Activated T-cell treated with anti-CD3 and anti-CD28 coated beads for 48 hours (primary cell): ENCODE data around the gene CITED2.

Source experiments
- DNase-seq: peaks from one replicate; pipeline ENCODE4 v3.0.0-alpha.2; 2020; ENCODE audit warnings: low read depth

Gene CITED2

GRCh38 chr6:139381216-139381865 lies 6.9 kb upstream of the CITED2 start:
- no peak for DNase-seq

GRCh38 chr6:139380611-139381010 lies 6.2 kb upstream of the CITED2 start:
- DNase-seq = no peak

DNA sequence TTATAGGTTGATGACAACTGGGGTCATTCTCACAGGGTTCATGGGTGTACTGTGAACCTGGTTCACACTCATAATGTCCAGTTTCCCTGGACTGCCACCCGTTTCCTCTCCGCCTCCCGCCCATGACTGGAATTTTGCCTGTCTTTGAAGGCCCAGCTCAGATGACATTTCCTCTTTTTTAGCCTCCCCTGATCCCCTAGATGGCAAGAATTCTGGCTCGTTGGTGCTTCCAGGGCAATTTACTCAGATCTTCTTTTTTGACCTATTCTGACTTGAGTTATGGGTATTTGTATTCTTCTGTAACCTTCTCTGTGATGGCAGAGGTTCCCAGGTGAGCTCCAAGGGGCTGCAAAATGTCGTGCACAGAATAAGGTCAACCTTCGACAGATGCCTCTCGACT lies 5.7 kb upstream of the CITED2 start:
- DNase-seq = no peak

DNA sequence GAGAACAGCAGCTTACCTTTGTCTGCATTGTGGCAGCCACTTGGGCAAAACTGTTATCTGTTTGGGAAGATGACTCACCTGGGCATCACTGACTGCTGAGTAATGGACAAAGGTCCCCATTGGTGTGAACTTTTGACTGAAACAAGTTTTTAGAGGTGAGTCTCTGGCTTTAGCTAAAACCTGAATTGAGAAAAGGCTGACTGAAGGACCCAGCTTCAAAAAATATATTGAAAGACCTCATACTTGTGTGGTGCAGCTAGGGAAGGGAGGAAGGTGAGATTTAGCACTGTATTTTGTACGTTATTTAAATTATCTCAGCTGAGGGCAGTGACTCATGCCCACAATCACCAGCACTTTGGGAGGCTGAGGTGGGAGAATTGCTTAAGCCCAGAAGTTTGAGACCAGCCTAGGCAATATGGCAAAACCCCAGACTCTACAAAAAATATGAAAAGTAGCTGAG lies 4.5 kb upstream of the CITED2 start:
- DNase-seq = no peak

GRCh38 chr6:139378226-139378625 lies 3.8 kb upstream of the CITED2 start:
- no peak for DNase-seq

DNA sequence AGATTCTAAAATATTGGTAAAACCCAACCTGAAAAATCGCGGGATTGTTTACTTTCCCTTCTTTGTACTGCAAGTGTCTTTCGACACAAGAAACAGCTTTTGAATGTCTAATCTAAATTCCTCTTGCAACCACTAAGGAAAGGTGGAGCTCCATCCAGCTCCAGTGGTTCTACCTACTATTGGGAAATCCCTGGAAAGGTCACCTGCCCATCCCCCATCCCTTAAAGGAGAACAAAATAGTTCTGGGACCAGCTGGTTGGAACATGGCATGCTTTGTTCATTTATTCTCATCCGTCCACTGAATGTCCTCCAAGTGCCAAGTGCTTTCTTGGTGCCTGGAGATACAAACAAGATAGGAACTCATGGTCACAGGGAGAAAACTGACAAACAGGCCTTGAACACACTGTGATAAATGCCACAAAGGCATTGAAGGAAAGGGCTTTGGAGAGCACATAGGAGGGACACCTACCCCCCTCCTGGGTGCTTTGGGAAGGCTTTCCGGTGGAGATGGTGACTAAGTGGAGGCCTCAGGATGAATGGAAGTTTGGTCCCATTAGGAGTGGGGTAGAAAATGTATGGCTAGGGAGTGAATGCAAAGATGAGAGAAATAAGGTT lies 2.3 kb upstream of the CITED2 start:
- DNase-seq = no peak

DNA sequence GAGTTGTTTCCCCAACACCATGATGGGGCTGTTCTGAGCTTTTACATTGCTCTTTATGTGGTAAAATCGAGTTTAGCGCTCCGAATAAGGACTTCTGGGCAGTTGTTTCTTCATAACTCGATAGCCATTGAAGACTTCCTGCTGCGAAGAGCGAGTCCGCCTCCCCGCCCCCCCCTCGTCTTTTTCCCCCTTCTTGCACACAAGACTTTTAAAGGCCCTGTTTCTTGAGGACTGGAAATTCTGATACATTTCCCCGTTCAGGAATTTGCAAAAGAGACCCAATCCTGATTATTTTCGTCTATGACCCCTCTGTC lies 1.5 kb upstream of the CITED2 start:
- no peak for DNase-seq

DNA sequence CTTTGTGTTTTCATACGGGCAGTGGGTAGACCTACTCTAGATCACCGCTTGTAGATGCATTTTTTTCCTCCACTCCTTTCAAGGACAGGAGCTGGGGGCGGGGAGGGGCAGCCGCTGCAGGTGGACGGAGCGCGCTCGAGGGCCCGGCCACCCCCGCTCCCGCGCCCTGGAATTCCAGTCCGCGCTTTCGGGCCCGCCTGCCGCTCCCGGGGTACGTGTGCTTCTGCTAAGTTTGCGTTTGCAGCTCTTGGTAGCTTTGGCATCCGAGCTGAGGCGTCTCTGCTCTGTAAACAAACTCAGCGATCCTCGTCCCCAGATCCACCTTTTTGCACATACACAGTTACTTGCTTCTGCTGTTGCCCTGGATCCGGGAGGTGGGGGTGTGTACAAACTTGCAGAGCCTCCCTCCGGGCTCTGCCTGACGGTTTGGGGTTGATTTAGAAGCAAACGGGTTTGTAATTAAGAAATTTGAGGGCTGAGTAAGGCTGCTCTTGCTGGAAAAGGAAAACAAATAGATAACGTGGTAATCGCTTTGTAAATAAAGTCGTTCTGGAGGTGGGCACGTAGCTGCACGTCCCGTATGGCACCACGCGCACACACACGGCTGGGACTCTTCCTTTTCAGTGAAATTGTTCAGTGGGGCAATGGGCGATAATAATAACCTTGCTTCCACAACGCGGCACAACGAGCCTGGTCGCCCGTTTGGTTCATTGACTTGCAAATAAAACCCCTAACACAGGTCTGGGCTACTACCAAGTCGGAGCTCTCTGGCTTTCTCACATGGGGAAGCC lies 973 bp upstream of the CITED2 start:
- peak; percentile 81 for DNase-seq

DNA sequence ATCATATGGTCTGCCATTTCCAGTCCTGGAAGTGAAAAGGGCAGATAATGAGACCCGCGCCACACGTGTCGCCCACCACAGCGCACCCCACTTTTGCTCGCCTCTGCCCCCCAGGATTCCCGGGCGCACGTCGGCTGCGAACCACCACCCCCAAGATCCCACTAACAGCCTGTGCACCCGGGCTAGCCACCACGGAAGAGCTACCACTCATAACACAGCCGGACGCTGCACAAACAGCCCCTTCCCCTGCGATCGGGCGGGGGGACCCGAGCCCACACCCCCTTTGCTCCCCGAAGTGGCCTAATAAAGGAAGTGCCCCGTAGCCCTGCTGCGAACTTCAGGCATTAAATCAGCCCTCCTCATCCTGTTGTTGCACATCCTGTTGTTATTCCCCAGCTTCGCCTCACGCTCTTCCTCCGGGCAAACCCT lies 506 bp downstream of the CITED2 start:
- no peak for DNase-seq

GRCh38 chr6:139373154-139373927 lies 1.1 kb downstream of the CITED2 start:
- peak; percentile 73 for DNase-seq

DNA sequence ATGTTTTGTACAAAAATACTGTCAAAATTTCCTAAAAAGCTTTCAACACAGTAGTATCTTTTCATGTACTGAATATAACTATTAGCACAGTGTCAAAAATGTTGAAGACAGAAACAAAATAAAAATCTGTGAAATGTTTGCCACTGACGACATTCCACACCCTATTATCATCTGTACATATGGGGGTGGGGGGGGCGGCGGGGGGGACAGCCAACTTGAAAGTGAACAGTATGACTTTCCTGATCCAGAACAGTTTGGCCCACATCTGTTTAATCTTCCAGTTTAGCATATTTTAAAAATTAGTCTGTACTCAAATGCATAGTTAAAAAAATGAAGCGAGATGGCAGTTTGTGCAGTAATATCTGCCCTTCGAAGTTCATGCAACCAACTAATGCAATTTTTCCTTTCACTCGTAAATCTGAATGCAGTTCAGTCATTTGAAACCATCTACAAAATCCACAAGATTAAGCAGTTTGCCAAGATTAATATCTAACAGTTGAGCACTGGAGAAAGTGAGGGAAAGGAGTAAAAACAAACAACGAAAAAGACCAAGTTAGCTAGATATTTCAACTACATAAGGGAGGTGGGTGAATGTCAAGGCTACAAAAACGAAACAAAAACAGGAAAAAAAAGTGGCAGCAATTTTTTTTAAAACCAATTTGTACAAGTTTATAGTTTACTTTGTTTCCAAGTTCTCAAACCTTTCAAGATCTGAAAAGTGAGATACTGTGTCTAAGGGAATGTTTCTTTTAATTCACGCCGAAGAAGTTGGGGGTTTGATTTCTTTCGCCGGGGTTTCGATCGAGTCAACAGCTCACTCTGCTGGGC lies 1.9 kb downstream of the CITED2 start:
- no peak for DNase-seq

- no peak for DNase-seq
Measured at GRCh38 chr6:139371421-139372203, 2.8 kb downstream of the CITED2 start.

DNA sequence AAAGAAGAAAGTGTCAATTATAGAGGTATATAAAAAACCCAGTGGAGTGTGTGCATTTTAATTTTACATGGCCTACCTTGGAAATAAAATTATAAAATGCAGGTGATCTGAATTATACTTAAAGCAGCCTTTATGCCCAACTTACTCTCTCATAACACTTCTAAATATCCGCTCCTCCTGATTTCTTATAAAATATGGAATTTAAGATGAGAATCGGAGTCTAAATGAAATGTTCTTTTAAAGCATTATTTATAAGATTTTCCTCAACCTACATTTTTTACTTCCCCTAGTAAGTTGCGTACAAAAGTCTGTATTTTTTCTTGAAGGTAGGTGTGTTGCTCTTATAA lies 3.5 kb downstream of the CITED2 start:
- no peak for DNase-seq

DNA sequence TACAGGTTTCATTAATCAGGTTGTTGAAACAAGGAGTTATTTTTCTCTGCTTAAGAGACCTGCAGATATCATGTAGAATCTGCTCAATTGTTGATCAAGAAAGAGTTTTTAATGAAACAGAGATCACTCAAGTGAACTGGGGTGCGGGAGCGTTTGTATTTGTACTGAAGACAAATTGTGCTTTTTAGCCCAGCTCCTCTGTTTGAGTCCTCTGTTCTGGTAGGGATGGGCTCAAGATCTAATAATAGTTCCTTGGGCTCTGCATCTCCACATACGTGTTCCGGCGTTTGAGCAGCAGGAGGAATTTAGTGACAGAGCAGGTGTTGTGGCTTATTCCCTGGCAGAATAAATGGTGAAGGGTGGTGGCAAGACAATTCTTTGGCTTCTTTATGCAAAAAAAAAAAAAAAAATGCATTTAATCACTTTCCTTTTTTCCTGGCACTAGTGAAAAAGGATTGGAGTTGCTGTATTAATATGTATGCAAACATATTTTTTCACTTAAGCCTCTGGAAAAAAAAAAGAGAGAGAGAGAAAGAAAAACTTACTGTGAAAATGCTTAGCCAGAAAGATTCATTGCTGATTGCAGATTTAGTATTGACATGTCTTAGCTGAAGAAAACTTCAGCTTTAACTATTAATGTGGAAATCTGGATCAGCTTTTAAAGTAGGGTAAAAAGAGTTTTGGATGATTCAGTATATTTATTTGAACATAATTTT lies 4.0 kb downstream of the CITED2 start:
- no peak for DNase-seq

DNA sequence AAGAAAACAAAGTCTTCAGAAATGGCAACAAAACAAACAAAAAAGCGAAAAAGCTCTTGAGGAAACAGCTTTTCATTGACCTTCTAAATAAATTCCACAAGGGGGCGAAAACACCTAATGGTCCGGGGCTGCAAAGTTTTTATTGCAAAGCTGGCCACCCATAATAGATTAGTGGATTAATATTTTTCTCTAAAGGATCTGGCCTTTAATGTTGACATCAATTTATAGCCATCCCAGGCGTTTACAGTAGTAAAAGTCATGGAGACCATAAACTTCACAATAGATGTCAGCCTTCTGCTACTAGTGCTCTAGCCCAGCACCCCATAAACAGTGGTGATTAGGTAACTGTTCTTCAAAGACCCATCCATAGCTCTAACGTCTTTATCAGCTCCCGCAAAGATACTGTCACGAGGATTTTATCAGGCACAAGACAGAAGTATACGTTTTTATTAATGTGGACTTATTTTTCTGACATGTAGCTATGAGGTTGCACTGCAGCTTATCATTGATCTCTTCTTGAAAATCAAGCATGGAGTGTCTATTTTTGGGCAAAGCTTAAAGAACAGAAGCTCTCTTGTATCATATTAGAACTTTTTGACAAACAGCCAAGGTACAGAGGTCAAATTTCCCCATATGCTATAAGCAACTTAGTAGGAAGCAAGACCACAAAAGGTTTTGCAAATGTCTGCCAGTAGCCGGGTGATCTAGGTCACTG lies 4.7 kb downstream of the CITED2 start:
- DNase-seq = no peak

DNA sequence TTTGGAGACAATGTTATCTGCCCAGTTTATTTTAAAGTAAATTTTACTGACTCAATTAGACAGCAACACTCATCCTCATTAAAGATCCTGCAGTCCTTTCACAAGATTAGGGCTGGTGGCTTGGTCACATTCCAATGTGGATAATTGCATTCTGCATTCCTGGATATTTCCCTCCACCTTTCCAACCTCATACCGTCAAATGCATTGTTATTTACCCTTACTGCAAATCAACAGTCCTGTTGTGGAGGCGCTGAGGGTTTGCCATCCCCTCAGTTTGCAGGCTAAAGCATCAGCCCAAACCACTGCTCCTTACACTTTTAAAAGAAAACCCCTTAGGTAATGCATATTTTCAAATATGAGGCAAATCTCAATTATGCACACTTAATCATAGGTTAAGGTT lies 5.4 kb downstream of the CITED2 start:
- DNase-seq = no peak

DNA sequence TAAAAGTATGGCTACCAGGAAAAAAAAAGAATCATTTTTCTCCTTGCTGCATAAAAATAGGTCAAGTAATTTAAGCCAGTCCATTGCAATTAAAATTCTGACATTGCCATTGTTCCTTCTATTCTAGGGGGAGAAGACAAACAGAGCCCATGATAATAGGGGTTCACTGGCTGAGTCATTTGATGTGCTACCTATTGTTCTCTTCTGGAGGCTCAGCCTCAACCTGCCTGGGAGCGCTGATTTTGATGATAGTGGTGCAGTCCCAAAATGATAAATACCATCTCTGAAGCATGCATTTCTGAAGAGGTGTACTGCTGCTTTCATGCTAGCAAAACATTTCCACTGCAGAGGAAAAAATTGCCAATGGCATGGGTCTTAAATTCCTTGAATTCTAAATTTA lies 5.8 kb downstream of the CITED2 start:
- DNase-seq = no peak

- no peak for DNase-seq
Measured at GRCh38 chr6:139367810-139368351, 6.6 kb downstream of the CITED2 start.

DNA sequence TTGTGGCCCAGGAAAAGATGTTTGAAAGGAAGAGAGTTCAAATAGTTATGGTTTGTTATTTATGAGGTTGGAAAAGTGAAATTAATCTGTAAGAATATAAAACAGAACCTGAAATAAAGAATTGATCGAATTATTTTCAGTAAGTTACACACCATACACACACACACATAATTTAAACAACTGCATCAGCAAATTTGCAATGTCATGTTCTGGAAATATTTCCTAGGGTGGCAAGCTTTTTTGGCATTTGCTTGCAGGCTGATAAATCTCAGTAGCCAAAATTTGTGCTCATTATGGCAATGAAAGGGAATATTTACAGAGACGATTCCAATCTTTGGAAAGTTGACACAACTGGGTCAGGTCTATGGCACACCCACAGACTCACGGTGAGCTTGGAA lies 9.5 kb downstream of the CITED2 start:
- no peak for DNase-seq
